GM18517 (cell line): ENCODE results near the gene ADARB1.

Source experiments
- ATAC-seq: cut with Tn5 transposase; IDR thresholded peaks from one replicate; pipeline ENCODE4 v1.9.1; 2021; ENCODE audit warnings: mild to moderate bottlenecking, moderate library complexity; ENCODE audit not compliant: unreplicated experiment

The ADARB1 gene

GRCh38 chr21:45054227-45054926 lies 20.0 kb upstream of the ADARB1 start:
- no peak for ATAC-seq

- no peak for ATAC-seq
Measured at GRCh38 chr21:45054927-45055612, 19.3 kb upstream of the ADARB1 start.

- ATAC-seq: no peak
Measured at GRCh38 chr21:45055861-45056260, 18.5 kb upstream of the ADARB1 start.

- no peak for ATAC-seq
Measured at GRCh38 chr21:45056296-45056904, 18.0 kb upstream of the ADARB1 start.

GRCh38 chr21:45056917-45057560 lies 17.3 kb upstream of the ADARB1 start:
- ATAC-seq: no peak

GRCh38 chr21:45057886-45058285 lies 16.5 kb upstream of the ADARB1 start:
- no peak for ATAC-seq

- ATAC-seq: no peak
Measured at GRCh38 chr21:45059121-45059520, 15.3 kb upstream of the ADARB1 start.

GRCh38 chr21:45060089-45060488 lies 14.3 kb upstream of the ADARB1 start:
- ATAC-seq: no peak

- no peak for ATAC-seq
Measured at GRCh38 chr21:45060675-45061311, 13.6 kb upstream of the ADARB1 start.

- no peak for ATAC-seq
Measured at GRCh38 chr21:45064091-45064490, 10.3 kb upstream of the ADARB1 start.

- ATAC-seq: no peak
Measured at GRCh38 chr21:45064618-45065399, 9.6 kb upstream of the ADARB1 start.

- ATAC-seq: no peak
Measured at GRCh38 chr21:45067462-45068285, 6.7 kb upstream of the ADARB1 start.

GRCh38 chr21:45069085-45069484 lies 5.3 kb upstream of the ADARB1 start:
- no peak for ATAC-seq

GRCh38 chr21:45069711-45070110 lies 4.7 kb upstream of the ADARB1 start:
- no peak for ATAC-seq

- no peak for ATAC-seq
Measured at GRCh38 chr21:45071078-45071873, 3.1 kb upstream of the ADARB1 start.

- no peak for ATAC-seq
Measured at GRCh38 chr21:45071874-45072737, 2.3 kb upstream of the ADARB1 start.

GRCh38 chr21:45072738-45073300 lies 1.6 kb upstream of the ADARB1 start:
- ATAC-seq: no peak
